AG04450 (cell line): ENCODE measurements around the gene DHRS7. TPM values are rescaled to one million over a fixed set of nuclear protein-coding genes. Genes with fewer than 3 reads are reported as not detected.

Experiments
- CTCF ChIA-PET: fragments of 300-600, 350-600 bp; formaldehyde crosslinking; extraction: SDS; loops from one replicate; lab custom pipeline; 2022; ENCODE audit warnings: antibody characterized with exemption, inconsistent platforms; lab: Charles Lee
- POLR2A ChIA-PET: fragments of 350-600 bp; formaldehyde crosslinking; extraction: SDS; loops from one replicate; lab custom pipeline; 2021; ENCODE audit warnings: antibody characterized with exemption, inconsistent platforms; lab: Yijun Ruan, JAX
- DNase-seq: peaks from one replicate; pipeline ENCODE4 v3.0.0-alpha.2; 2011; ENCODE audit warnings: low read depth, low spot score
- H3K27ac ChIP-seq: one replicate; pipeline ENCODE4 v1.5.1; 2012; ENCODE audit warnings: low read depth, low read length, control low read depth
- H3K27me3 ChIP-seq: one replicate; pipeline ENCODE4 v1.6.0; 2012; ENCODE audit warnings: low read length; ENCODE audit not compliant: control insufficient read depth, insufficient read depth
- H3K4me3 ChIP-seq: 2 replicates; pipeline ENCODE4 v1.5.1; 2011; ENCODE audit warnings: mild to moderate bottlenecking, low read depth, low read length, control low read depth
- H3K9me3 ChIP-seq: 2 replicates; pipeline ENCODE4 v1.5.1; 2012; ENCODE audit warnings: low read length; ENCODE audit not compliant: control insufficient read depth, insufficient read depth
- polyA plus RNA-seq: library from polyadenylated mRNA; depleted of rRNA; stranded (reverse); fragments of >200 nt; gene quantifications from 2 replicates; pipeline ENCODE4 v1.2.3, GENCODE V29; 2011
- TF ChIP-seq, protein P1 (sequence below): IDR thresholded peaks from 2 replicates; pipeline ENCODE4 v1.5.1; 2011; ENCODE audit warnings: low read depth, low read length, control low read depth, inconsistent platforms

DHRS7 gene
- polyA plus RNA-seq, 1 experiment = 73.1 TPM

DNA sequence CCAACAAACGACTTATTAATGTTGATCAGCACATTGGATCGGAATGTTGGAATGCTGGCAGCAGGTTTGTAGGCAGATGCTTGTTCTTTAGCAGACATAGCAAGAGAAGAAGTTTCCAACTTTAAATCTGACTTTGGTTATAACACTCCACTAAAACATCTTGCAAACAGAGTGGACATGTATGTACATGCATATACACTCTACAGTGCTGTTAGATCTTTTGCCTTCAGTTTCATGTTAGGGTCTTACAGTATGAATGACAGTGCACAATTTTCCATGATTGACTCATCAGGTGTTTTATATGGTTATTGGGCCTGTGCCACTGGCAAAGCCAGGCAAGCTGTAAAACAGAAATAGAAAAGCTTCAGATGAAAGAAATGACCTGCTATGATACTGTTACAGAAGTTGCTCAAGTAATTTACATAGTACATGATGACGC lies 14.3 kb upstream of the DHRS7 start:
- H3K27ac ChIP-seq = peak overlapping the region; percentile 41
- ChIA-PET POLR2A (no interaction called here), CTCF (interaction anchor here (8.4 to 10.4 kb wide), 2 partner anchors 113 to 215 kb away, joined by 169 to 188 read pairs; no protein-coding TSS in a partner anchor)
- DNase-seq = peak; percentile 11
- no peaks in the 10 kb centered on the region for H3K9me3 ChIP-seq
- no peaks in the 10 kb centered on the region for H3K27me3 ChIP-seq
- H3K4me3 ChIP-seq = no peak overlapping the region
- TF ChIP-seq, protein P1, sequence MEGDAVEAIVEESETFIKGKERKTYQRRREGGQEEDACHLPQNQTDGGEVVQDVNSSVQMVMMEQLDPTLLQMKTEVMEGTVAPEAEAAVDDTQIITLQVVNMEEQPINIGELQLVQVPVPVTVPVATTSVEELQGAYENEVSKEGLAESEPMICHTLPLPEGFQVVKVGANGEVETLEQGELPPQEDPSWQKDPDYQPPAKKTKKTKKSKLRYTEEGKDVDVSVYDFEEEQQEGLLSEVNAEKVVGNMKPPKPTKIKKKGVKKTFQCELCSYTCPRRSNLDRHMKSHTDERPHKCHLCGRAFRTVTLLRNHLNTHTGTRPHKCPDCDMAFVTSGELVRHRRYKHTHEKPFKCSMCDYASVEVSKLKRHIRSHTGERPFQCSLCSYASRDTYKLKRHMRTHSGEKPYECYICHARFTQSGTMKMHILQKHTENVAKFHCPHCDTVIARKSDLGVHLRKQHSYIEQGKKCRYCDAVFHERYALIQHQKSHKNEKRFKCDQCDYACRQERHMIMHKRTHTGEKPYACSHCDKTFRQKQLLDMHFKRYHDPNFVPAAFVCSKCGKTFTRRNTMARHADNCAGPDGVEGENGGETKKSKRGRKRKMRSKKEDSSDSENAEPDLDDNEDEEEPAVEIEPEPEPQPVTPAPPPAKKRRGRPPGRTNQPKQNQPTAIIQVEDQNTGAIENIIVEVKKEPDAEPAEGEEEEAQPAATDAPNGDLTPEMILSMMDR = no peak

DNA sequence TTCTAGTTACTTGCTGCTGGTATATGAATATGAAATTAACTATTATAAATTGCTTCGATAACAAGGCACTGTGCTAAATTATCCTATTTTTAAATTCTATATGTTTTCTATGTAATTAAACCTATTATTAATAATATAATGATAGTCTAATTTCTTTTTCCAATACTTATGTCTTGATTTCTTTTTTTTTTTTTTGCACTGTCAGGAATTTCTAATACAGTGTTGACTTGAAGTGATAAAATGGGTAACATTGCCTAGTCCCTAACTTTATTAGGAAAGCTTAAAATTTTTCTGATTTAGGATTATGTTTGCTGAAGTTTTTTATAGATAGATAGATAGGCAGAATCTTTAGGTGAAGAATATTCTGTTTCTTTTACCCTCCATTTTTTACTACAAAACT lies 13.6 kb upstream of the DHRS7 start:
- TF ChIP-seq, protein P1 = no peak
- CTCF ChIA-PET = interaction anchor here (10.4 kb wide), 1 partner anchor 214 kb away, joined by 169 read pairs; no protein-coding TSS in a partner anchor
- H3K27me3 ChIP-seq = no peaks in the 10 kb centered on the region
- no peak overlapping the region for H3K4me3 ChIP-seq
- DNase-seq = no peak
- POLR2A ChIA-PET = no interaction called here
- H3K9me3 ChIP-seq = no peaks in the 10 kb centered on the region
- no peak overlapping the region for H3K27ac ChIP-seq

DNA sequence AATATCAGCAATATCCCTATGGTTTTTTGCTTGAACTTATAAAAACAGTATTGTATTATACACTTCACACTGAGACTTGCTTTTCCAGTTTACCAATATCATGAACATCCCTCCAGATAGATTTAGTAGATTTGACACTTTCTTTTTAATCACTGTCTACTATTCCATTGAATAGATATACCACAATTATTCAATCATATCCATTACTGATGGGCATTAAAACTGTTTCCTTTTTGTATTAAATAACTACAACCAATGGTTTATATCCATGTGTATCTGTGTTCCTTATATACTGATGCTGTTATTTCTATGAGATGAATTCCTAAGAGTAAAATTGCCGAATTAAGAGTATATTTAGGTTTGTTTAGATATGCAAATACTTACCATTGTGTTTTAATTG lies 13.0 kb upstream of the DHRS7 start:
- Histone ChIP-seq H3K4me3 (no peak overlapping the region), H3K9me3 (no peaks in the 10 kb centered on the region), H3K27me3 (no peaks in the 10 kb centered on the region), H3K27ac (no peak overlapping the region)
- no peak for DNase-seq
- TF ChIP-seq, protein P1 = no peak
- POLR2A ChIA-PET = no interaction called here
- CTCF ChIA-PET = interaction anchor here (10.4 kb wide), 1 partner anchor 213 kb away, joined by 169 read pairs; no protein-coding TSS in a partner anchor

DNA sequence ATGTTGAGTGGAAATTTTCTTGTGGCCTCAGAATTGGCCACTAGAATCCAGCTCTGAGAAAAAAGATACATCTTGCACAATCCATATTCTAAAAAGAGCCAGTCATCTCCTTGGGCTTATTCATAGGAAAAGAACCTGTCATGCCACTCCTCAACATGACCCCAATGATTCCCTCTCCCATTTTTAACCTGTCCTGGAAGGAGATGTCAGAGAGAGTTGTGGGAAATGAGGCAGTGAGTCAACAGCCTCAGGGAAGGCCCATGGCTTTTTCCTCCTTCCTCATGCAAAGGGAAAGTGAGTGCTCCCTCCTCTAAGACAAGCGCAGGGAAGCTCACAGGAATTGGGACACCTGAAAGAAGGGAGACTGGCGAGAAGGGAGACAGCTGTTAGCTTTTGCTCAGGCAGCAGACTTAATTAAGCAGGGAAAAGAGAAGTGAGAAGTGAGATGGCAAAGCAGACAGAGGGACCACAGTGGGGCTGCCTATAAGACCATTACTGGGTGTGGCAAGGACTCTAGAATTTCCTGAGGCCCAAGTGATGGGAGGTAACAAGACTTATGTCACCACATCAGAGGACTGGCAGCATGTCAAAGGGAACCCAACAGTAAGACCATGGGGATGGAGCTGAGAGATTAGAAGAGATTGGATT lies 10.2 kb upstream of the DHRS7 start:
- Histone ChIP-seq H3K9me3 (no peaks in the 10 kb centered on the region), H3K27ac (no peak overlapping the region), H3K27me3 (no peaks in the 10 kb centered on the region), H3K4me3 (no peak overlapping the region)
- CTCF ChIA-PET = interaction anchor here (1.7 to 2.5 kb wide), 2 partner anchors 9 to 10 kb away, joined by 4 to 9 read pairs; partner anchors contain the start of gene DHRS7
- POLR2A ChIA-PET = no interaction called here
- TF ChIP-seq, protein P1 = no peak
- no peak for DNase-seq
